Stimulated activated CD8-positive, alpha-beta memory T cell treated with anti-CD3 and anti-CD28 coated beads, Interleukin-12 subunit alpha, Interleukin-12 subunit beta, amount 100 ng/mL, for 24 hours (primary cell): ENCODE results near the gene MEGF11.

ENCODE experiments used
- DNase-seq: peaks from one replicate; pipeline ENCODE4 v3.0.0-alpha.2; 2020; ENCODE audit errors: extremely low read depth

MEGF11 gene

GRCh38 chr15:66092053-66093016 is 161.2 kb downstream of the MEGF11 start:
- no peak for DNase-seq

DNA sequence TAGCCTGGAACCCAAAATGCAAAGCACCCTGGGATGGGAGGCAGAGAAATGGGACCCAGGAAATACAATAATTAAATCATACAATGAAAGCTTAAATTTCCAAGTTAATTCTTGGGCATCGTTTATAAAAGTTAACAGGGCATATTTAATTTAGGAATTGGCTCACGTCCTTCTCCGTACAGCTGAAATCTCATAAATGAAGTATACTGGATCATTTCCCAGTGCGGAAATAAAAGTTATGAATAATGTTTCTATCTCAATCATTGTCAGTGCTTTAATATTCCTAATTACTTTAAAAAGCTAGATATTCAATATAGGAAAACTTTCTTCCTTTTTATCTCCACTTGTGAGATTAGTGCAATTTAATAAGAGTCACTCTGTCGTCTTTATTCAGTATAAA is 164.0 kb downstream of the MEGF11 start:
- DNase-seq, result no peak

DNA sequence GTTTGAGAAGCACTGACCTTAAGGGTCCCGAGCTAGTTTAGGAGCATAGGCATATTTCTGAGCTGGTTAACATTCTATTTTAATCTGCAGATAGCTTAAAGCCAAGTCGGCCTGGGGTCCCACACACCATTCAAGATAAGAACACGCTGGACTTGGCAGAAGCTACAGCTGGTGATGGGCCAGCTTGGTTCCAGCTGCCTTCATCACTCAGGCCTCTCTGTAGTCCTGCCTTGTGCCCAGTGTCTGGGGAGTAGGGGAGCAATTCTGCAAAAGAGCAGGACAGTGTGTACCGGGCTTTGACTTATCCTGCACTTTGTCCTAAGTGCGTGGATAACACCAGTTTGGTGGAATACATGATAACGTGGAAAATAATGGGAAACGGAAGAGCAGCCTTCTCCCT is 164.5 kb downstream of the MEGF11 start:
- no peak for DNase-seq

- DNase-seq, result no peak
These were observed 168.4 kb downstream of the MEGF11 start for GRCh38 chr15:66085128-66085527.

DNA sequence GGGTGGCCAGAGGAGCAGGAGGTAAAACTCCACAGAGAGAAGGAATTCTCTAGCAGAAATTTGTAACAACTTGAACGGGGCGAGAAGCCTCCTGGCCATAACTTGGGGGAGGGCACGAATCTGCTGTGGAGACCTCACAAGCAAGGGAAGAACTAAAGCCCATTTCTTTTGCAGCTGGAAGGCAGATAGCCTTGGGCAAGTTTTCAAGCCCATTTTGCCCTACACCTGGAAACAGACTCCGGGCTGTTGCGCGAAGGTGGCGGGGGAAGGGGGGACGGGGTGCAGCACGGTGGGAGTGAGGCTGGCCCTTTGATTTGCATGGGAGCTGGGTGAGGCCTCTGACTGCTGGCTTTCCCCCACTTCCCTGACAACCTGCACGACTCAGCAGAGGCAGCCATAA is 168.8 kb downstream of the MEGF11 start:
- no peak for DNase-seq

DNA sequence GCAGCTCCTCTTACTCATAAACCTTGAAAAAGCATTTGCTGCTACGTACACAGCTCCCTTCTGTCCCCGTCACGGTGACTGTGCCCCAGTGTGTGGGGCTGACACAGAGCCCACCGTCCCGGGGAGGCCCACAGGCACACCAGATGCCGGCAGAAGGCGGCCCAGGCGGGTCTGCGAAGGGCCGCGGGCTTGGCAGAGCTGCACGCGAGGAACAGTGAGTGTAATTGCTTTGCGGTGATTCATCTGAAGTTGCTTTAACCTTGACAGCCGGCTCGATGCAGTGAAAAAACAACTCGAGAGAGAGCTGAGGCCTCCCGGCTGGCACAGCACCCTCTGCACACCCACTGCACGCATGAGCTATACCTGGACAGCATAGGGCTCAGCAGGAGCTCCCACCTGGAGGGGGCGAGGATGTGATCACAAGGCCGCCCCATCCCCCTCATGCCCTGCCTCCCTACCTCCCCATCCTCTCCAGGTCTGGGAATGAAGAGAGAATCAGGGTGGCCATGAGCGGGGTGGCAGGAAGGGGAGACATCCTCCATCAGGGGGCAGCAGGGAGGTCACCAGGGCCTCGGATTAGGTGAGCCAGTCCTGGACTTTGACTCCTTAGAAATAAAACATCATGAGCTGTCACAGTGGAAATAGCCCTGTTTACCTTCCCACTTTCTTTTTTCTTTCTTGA is 172.7 kb downstream of the MEGF11 start:
- no peak for DNase-seq

GRCh38 chr15:66078929-66079275 is 174.6 kb downstream of the MEGF11 start:
- DNase-seq, result no peak

- DNase-seq, result no peak
These were observed 175.2 kb downstream of the MEGF11 start for GRCh38 chr15:66078196-66078928.

DNA sequence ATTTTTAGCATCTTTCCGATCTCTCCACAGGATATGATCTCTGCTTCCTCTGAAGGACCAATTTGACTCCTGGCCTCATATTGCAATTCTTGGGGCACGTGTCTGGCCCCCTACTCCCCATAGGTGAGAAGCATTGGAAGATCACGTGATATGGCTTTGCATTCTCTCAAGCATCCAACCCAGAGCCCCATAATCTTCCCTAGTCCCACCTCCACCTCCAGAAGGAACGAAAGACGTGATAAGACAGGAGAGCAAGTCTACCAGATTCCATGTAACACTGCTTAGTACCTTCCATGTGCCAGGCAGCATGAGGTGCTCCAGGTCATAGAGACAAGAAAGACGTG is 176.3 kb downstream of the MEGF11 start:
- no peak for DNase-seq

GRCh38 chr15:66076591-66077319 is 176.8 kb downstream of the MEGF11 start:
- no peak for DNase-seq

GRCh38 chr15:66075947-66076346 is 177.6 kb downstream of the MEGF11 start:
- no peak for DNase-seq

- DNase-seq, result no peak
These were observed 180.8 kb downstream of the MEGF11 start for GRCh38 chr15:66072616-66073361.

DNA sequence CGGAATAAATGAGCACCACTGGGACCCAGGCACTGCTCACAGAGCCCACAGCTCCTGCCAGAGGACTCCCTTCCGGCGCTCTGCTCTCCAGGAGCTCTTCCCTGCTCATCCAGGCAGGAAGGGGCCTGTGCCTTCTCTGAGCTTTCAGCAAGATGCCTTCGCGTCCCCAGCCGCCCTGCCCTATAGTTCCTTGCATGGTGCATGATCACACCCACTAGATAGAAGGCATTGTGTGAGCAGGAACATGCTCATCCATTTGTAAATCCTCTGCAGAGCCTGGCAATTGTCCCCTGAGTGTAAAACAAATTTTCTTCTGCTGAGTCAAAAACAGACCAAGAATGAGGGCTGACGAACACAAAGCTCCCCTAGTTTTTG is 181.6 kb downstream of the MEGF11 start:
- no peak for DNase-seq

DNA sequence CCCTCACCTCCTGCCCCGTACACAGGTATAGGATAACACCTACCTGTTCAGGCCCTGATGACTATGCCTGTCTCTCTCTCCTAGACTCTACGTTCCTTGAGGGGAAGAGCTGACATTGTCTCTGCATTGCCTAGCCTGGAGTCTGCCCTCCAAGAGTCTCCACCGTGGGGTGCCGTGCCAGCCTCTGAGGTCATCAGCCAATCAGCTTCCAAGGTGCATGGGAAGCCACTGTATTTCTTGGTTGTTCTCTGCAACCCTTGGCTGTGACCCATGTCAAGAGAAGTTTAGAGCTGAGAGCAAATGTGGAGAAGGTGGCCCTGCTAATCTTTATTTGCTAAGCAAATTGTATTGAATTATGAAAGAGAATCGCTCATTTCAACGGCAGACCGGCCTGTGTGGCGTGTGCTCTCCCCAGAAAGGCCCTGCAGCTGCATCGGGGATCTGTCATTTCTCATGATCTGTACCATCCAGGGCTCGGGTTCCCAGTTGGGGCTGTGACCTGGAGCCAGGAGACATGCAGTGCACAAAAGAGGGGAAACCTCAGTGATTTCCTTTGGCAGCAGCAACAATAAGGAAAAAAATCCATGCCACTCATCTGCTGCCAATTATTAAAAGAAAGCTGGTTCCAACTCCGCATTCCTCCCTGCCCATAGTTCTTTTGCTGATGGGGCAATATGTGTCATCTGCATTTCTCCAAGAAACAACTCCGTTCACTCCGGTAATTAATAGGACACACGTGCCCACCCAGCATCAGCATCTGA is 182.2 kb downstream of the MEGF11 start:
- DNase-seq, result no peak

DNA sequence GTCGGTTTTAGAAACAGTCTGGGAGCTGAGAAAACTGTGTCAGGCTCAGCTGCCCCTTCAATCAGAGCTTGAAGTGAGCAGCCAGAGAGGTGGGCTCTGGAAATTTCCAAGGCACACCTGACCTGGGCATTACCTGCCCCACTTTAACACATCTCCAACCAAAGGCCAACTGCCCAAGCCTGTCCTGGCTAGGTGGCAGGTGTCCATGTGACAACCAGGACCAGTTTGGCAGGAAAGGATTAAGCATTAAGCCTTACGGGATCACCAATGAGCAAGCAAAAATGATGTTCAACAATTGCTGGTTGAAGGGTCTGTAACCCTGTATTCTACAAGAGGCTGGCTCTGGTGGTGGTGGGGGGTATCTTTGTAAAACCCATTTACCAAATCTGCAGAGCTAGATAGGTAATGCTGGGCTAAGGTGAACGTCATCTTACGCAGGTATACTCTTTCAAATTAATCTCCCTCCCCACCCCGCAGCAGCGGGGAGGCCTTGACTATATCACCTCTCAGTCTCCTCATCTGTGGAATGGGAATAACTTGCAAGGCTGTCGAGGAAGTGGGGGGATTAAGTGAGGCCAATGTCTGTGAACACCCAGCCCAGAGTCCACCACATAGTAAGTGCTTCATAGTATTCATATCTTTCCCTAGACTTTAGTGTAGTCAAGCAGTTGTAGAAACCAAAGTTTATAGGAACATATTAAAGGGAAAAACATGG is 183.2 kb downstream of the MEGF11 start:
- no peak for DNase-seq

GRCh38 chr15:66069751-66070150 is 183.8 kb downstream of the MEGF11 start:
- no peak for DNase-seq

- no peak for DNase-seq
These were observed 184.7 kb downstream of the MEGF11 start for GRCh38 chr15:66068801-66069200.

DNA sequence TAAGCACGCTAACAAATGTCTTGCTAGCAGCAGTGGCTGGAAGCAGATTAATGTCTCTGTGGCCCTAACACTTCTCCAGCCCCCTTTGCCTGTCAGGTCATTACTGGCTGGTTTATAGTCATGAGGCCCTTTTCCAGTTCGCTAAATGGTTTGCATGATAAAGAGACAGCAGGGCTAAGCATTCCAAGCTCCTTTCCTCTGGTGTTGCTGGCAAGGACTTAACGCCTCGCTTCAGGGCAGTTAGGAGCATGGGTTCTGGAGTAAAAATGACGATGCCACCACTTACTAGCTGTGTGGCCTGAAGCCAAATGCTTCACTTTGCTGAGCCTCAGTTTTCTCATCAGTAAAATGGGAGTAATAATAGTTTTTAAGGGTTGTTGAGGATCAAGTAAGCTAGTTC is 185.9 kb downstream of the MEGF11 start:
- DNase-seq, result no peak

DNA sequence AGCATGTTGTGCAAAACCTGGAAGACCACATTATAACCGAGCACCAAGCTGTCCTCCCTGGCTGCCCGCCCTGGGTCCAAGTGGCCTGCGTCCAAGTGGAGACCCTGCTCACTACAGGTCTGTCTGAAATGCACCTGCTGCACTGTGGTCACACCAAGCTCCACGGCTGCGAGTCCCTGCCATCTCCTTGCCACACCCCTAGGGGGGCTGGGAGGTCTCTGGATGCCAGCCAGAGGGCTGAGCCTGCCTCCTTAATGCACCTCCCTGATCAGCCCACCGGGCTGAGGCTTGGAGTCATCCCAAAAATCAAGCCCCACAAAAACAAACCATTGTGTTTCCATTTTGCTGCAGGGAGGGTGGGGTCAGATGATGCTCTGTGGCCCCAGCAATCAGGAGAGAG is 187.1 kb downstream of the MEGF11 start:
- no peak for DNase-seq

DNA sequence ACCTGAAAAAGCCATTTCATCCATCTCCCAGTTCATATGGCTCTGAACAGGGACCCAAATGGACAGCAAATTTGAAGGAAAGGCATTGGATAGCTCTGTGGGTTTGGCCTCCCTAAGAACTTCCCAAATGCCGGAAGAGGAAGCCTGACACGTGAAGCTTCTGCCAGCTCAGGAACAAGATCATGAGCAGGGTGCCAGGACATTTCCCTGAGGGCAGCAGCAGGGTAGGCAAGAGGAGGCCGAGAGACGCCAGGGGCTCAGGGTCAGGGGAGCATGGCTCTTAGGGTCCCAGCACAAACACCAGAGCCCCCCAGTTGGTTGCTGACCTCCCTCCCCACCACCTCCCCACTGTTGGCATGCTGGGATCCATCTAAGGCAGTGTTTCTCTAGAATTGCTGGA is 187.5 kb downstream of the MEGF11 start:
- no peak for DNase-seq
